Esophagus muscularis mucosa (tissue), 4 donors: ENCODE data around the gene EPS8L3.

ENCODE experiments used
- EP300 ChIP-seq: sonication (generic); formaldehyde crosslinking; IDR thresholded peaks from one replicate; pipeline ENCODE4 v1.6.1; 2017; ENCODE audit warnings: antibody characterized with exemption
- POLR2A ChIP-seq: fragments of 450-650 bp; IDR thresholded peaks from one replicate; pipeline ENCODE4 v1.6.1; 2017; ENCODE audit warnings: antibody characterized with exemption, moderate library complexity, mild to moderate bottlenecking, low read depth
- POLR2AphosphoS5 ChIP-seq, 2 donors: sonication (generic); formaldehyde crosslinking; IDR thresholded peaks; one replicate each; pipeline ENCODE4 v1.6.1; 2017; ENCODE audit warnings: antibody characterized with exemption in 2 of 2
- TF ChIP-seq, protein P1 (sequence below), 3 experiments: fragments of 200-600 bp in 2 of 3; fragments of 450-650 bp in 1 of 3; sonication (generic) in 2 of 3; IDR thresholded peaks; one replicate each; pipeline ENCODE4 v1.5.1; 2017 to 2019; ENCODE audit warnings: antibody characterized with exemption in 3 of 3, mild to moderate bottlenecking in 2 of 3, moderate library complexity in 1 of 3

DNA sequence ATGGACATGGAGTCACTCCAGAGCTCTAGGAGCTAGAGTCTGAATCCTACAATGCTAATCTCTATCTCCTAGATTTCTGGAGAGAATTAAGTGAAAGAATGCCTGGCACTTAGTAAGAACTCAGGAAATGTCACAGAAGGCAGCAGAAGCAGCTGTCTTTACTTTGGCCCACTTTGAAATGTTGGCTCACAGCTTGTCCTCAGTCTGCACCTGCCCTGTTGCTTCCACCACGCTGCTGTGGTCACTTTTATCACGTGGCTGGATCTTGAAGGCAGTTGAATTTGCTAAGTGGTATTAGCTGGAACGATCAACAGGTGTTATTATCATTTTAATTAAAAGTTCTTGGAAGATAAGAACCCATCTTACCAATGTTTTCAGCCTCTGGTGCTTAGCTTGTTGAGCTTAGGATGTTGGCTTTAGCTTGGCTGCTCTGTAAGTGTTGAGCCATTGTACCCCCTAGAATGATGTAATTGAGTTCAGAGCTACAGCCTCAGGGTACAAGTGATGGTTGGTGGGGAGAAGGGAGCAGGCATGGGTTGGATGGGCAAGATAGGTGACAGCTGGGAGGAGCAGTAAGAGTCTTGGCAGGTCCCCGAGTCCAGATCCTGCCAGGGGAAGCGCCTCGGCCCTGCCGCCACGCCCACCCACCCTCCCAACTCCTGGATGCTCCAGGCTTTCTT lies 41.9 kb upstream of the EPS8L3 start:
- TF ChIP-seq POLR2A: no peak
- TF ChIP-seq, protein P1, sequence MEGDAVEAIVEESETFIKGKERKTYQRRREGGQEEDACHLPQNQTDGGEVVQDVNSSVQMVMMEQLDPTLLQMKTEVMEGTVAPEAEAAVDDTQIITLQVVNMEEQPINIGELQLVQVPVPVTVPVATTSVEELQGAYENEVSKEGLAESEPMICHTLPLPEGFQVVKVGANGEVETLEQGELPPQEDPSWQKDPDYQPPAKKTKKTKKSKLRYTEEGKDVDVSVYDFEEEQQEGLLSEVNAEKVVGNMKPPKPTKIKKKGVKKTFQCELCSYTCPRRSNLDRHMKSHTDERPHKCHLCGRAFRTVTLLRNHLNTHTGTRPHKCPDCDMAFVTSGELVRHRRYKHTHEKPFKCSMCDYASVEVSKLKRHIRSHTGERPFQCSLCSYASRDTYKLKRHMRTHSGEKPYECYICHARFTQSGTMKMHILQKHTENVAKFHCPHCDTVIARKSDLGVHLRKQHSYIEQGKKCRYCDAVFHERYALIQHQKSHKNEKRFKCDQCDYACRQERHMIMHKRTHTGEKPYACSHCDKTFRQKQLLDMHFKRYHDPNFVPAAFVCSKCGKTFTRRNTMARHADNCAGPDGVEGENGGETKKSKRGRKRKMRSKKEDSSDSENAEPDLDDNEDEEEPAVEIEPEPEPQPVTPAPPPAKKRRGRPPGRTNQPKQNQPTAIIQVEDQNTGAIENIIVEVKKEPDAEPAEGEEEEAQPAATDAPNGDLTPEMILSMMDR (IDR thresholded peaks at IDR 0.05): no peak
- TF ChIP-seq POLR2AphosphoS5 (IDR thresholded peaks at IDR 0.05): no peak
- no peak for TF ChIP-seq EP300
